Stimulated activated CD8-positive, alpha-beta memory T cell treated with anti-CD3 and anti-CD28 coated beads, Interleukin-15, amount 100 ng/mL, for 48 hours (primary cell): ENCODE measurements around the gene CCDC47.
"Not testable (repeated sequence)": the region's sequence is repeated elsewhere in the genome, so short reads cannot be mapped to it uniquely, and the experiment has no call there.

Source experiments
- DNase-seq, 2 donors: peaks; one replicate each; pipeline ENCODE4 v3.0.0-alpha.2; 2020; ENCODE audit warnings: low read depth in 2 of 2

CCDC47 gene

GRCh38 chr17:63722403-63722802 is 51.0 kb downstream of the CCDC47 start:
- DNase-seq, result no peak

DNA sequence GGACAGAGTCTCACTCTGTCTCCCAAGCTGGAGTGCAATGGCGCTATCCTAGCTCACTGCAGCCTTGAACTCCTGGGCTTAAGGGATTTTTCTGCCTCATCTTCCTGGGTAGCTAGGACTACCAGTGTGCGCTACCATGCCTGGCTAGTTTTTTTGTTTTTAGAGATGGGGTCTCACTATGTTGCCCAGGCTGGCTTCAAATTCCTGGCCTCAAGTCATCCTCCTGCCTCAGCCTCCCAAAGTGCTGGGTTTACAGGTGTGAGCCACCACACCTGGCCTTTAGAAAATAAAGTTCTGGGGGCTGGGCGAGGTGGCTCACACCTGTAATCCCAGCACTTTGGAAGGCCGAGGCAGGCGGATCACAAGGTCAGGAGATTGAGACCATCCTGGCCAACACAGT is 53.2 kb downstream of the CCDC47 start:
- DNase-seq, result not testable (repeated sequence)

GRCh38 chr17:63718988-63719387 is 54.4 kb downstream of the CCDC47 start:
- no peak for DNase-seq

- DNase-seq, result no peak
Measured at GRCh38 chr17:63716426-63716825, 57.0 kb downstream of the CCDC47 start.

DNA sequence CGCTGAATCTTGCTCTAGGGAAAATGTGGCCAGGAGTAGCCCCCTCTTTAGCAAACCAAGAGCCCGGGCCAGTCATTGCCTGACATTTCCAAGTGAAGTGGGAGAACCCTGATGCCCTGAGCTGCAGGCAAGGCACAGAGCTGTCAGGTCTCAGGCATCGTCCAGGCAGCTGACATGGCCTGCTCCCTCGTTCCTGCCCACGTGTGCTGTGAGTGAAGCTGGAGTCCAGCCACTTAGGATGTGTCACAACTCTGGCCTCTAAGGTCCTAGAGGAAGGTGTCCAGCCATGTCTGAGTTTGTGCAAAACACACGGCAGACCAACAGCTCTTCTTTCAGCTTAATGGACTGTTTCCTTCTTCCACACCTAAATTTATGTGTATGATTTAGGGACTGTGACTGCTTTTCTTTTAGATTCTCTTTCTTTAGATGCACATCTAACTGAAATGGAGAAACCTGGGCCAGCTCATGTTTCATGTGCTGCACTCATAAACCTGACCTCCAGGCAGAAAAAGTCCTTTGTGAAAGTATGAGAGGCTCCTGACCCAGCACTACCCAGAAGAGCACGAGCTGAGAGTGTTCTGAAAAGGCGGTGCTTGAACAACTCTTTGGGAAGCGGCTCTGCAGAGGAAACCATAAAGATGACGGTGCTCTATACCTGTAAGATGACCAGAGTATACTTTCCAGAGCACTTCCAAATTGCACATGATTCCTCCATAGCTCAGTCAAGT is 58.7 kb downstream of the CCDC47 start:
- no peak for DNase-seq

- DNase-seq, result no peak
Measured at GRCh38 chr17:63709110-63709509, 64.3 kb downstream of the CCDC47 start.

DNA sequence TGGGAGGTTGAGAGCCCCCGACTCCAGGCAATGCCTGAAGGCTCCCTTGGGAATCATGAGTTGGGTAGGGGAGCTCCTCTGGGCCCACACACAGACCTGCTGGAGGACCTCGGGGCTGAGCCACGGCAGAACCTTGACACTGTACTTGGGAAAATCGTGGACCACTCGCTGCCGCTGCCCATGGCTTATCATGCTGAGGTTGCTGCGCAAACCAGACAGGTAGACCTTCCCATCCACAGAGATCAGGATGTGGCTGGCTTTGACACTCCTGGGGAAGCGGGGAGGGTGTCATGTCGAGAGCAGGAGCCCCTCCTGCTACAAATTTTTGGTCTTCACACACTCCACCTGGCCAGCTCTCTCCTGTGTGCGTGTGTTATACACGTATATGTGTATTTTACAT is 66.2 kb downstream of the CCDC47 start:
- no peak for DNase-seq

DNA sequence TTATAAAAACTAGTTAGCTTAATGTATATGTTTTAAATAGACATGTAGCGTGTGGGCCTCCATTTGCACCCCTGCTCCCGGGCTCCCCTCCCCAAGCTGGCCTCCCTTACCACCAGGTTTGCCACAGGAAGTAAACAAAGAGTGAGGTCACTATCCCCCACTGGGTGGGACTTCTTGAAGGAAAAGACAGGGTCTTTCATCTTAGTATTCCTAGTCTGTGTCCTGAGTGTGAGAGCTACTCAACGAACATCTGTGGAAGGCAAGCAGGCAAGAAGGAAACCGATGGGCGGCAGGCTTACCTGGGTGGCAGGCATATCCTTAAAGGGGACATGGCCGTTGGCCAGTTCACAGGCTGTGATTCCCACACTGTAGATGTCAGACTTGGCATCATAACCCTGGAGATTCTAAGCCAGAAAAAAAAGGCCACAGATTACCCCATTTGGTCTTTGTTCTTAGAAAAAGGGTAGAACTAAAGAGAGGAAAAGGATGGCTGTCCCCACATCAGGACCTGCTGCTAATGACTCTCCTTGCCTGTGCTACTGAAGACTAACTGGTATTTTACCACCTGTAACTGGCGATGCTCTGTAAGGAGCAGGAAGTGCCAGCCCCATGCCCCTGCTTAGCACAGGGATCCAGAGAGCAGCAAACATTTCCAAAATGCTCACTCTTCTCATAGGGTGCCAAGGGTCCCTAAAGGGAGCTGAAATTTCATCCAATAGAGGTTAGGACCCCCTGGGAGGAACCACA is 66.9 kb downstream of the CCDC47 start:
- no peak for DNase-seq

DNA sequence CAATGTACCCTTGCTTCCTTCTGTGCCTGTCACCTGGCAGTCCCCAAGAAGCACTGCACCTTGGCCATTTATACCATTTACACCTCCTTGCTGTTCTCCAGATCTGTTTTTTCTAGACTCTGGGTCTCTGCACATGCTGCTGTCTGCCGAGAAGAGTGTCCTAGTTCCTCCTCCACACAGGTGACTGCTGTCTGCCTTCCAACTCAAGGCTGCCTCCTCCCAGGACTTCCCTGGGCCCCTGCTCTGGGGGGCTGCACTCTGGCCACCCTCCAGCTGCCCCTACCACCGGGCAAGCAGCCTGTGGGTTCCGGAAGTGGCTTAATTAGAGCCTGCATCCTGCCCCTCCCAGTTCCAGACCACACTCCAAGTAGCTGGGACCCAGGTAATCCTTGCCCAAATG is 67.7 kb downstream of the CCDC47 start:
- no peak for DNase-seq

GRCh38 chr17:63704836-63705235 is 68.6 kb downstream of the CCDC47 start:
- no peak for DNase-seq

GRCh38 chr17:63704259-63704576 is 69.2 kb downstream of the CCDC47 start:
- no peak for DNase-seq

- DNase-seq, result no peak
Measured at GRCh38 chr17:63703556-63704258, 69.7 kb downstream of the CCDC47 start.

GRCh38 chr17:63703029-63703428 is 70.4 kb downstream of the CCDC47 start:
- no peak for DNase-seq

DNA sequence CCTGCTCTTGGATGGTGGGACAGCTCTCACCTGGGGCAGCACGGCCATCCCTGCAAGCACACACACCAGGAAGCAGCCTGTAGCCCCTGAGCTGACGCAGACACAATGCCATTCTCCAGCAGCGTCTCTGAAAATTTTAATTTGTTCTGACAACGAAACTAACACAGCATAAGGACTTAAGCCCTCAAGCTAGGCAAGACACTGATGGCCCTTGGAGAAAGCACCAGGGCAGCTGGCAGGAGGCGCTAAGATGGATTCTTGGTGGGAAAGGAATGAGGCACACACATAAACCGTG is 70.7 kb downstream of the CCDC47 start:
- DNase-seq, result no peak

GRCh38 chr17:63701868-63702720 is 71.3 kb downstream of the CCDC47 start:
- DNase-seq, result peak; percentile 62 to 72

DNA sequence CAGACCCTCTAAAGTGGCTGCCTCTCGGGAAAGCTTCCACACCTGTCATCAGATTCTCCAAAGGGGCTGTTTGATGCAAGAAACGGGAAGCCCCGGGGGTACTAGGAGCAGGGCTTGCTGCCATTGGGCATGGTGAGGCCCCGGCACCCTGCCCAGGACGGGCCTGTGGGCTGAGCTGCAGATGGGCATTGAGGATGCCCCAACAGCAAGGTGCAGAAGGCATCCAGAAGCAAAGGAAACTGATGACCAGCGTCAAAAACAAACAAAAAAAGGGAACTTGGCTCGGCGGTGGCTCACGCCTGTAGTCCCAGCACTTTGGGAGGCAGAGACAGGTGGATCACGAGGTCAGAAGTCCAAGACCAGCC is 72.0 kb downstream of the CCDC47 start:
- DNase-seq, result no peak

DNA sequence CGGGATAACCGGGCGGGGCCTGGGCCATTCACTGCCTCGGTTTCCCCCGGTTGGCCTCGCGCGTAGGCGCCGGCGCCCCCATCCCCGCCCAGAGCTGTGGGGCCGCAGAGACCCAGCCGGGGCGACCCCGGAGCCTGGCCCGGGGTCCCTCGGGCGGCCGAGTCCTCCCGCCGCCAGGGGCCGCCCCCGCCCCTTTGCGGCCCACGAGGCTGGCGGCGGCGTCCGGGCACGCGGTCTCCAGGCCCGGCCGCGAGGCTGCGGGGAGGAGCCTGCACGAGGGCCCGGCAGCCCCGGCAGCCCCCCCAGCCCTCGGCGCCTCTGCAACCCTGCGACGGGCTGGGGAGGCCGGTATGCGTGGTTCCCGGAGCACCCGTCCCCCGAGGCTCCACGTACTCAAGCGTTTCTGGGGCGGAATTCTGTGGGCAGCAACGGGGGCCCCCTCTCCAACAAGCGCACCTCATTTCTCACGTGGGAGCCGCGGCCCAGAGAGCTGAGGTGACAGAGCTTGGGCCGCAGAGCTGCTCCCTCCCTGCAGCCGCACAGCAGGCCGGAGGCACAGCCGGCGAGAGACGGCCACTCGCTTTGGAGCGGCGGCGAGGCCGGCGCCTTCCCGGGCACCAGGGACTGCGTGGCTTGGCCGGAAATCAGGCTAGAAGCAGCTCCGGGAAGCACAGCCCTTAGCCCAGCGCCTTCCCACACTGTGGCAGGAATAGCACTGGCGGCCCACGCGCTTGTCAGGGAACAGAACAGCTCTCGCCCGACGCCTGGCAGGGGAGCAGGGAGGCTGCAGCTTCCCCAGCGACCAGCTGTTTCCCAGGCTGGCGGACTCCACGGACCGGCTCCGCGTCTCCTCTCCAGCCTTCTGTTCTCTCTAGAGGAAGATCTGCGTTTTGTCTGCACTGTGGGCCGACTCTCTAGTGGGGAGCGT is 72.6 kb downstream of the CCDC47 start:
- peak; percentile 36 to 38 for DNase-seq

- peak; percentile 72 to 74 for DNase-seq
Measured at GRCh38 chr17:63699638-63700527, 73.5 kb downstream of the CCDC47 start, which contains the start of gene LIMD2. Gene LIMD2, minus strand, starts transcription at chr17:63700125. Its CDS starts 827 bp downstream, at chr17:63699298.

GRCh38 chr17:63698886-63699637 is 74.3 kb downstream of the CCDC47 start:
- peak; percentile 74 to 80 for DNase-seq
